Measurements from ENCODE around the gene WNT3A. TPM values are rescaled to one million over a fixed set of nuclear protein-coding genes. Genes with fewer than 3 reads are reported as not detected.

Gene WNT3A
- total RNA-seq, 3 donors from 2014 or later = 0.29 TPM; not detected in 2

DNA sequence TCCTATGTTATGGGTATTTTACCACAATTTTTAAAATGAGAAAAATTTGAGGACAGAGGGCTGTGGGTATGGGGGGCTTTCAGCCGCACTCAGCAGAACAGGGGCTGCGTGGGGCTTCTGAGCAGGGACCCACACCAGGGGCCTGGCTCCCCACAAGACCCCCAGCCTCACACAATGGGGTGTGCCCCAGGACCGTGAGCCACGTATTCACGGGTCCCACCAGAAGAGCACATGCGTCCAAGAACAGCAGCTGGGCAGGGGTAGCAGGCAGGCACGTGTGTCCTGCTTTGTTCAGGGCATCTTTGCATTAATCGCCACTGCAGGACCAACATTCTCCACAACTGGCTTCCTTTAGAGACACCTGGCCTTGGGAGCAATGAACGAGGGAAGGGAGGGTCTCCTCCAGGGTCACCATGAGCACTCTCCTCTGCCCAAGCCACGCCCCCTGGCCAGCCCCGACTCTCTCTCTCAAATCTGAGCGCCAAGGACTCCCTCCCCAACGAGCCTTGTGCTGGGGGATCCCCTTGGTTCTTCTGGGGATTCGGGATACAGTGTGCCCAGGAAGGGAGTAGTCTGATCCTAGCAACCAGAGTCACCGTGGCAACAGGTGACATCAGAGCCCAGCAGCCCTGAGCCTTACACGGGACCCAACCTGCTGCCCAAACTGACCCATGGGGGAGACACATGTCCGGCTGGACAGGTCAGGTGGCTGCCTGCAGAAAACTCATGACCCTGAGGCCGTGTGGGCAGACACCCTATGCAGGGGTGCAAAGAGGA is 68.3 kb downstream of the WNT3A start:
- intact Hi-C loops (cut with DNase I; ENCODE audit: low total_unique reads) = no loop called here
- no peak for DNase-seq (ENCODE audit: low spot score in 2 of 2)

DNA sequence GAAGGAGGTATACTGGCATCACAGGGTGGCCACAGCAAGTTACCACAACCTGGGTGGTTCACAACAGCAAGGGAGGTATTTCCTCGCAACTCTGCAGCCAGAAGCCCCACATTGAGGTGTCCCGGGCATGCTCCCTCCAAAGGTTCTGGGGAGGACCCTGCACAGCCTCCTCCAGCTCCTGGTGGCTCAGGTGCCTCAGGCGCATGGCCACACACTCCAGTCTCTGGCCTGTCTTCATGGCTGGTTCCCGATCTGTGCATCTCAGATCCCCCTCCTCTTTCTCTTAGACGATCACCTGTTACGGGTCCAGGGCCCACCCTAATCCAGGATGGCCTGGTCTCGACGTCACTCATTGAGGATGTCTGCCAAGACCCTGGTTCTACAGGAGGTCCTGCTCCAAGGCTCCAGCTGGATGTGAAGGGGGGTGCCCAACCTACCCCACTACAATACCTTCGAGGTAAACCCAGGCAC is 69.0 kb downstream of the WNT3A start:
- no peak for DNase-seq (ENCODE audit: low spot score in 2 of 2)
- Histone ChIP-seq H3K27me3 (no peaks in the 10 kb centered on the region), H3K4me1 (peaks cover 0 to under 1% of the 10 kb centered on the region in 2 donors), H3K4me3 (no peak overlapping the region), H3K9me3 (no peaks in the 10 kb centered on the region), H3K36me3 (no peaks in the 10 kb centered on the region), H3K27ac (no peak overlapping the region)
- intact Hi-C loops (cut with DNase I; ENCODE audit: low total_unique reads) = no loop called here
- TF ChIP-seq, protein P1, sequence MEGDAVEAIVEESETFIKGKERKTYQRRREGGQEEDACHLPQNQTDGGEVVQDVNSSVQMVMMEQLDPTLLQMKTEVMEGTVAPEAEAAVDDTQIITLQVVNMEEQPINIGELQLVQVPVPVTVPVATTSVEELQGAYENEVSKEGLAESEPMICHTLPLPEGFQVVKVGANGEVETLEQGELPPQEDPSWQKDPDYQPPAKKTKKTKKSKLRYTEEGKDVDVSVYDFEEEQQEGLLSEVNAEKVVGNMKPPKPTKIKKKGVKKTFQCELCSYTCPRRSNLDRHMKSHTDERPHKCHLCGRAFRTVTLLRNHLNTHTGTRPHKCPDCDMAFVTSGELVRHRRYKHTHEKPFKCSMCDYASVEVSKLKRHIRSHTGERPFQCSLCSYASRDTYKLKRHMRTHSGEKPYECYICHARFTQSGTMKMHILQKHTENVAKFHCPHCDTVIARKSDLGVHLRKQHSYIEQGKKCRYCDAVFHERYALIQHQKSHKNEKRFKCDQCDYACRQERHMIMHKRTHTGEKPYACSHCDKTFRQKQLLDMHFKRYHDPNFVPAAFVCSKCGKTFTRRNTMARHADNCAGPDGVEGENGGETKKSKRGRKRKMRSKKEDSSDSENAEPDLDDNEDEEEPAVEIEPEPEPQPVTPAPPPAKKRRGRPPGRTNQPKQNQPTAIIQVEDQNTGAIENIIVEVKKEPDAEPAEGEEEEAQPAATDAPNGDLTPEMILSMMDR (IDR thresholded peaks at IDR 0.05) = no peak
- TF ChIP-seq POLR2A (IDR thresholded peaks at IDR 0.05) (no peak), POLR2AphosphoS5 (IDR thresholded peaks at IDR 0.05) (no peak)

More for the DNA sequence above, 68.3 kb downstream of the WNT3A start:
- Histone ChIP-seq H3K4me1 (no peaks in the 10 kb centered on the region), H3K4me3 (no peak overlapping the region), H3K27ac (no peak overlapping the region), H3K27me3 (no peaks in the 10 kb centered on the region), H3K9me3 (no peaks in the 10 kb centered on the region), H3K36me3 (no peaks in the 10 kb centered on the region)
- TF ChIP-seq POLR2AphosphoS5 (IDR thresholded peaks at IDR 0.05) = no peak

DNA sequence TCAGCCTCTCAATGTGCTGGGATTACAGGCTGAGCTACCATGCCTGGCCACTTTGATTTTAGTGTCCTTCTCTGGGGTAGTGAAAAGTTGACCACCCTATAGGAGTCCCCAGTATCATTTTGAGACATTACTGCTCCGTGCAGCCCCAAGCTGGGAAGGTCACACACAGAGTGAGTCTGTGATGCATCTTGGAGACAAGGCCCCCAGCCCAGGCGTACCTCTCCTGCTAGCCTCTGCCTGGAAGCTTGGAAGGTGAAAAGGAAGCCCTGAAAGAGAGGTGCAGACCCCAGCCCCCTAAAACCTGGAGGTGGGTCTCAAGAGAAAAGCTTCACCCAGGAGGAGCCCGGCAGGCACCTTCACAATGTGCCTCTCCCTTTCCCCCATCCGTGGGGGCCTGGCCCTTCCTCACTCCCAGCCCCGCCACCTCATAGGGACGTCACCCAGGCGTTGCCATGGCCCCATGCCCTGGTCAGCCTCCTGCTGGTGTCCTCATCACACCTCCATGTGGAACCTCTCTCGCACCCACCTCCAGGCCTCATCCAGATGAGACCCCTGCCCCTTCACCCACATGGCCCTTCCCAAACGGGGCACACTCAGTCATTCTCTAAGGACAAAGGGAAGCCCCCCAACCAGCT is 70.1 kb downstream of the WNT3A start:
- H3K27ac ChIP-seq = no peak overlapping the region
- no peak for DNase-seq (ENCODE audit: low spot score in 2 of 2)
- H3K4me1 ChIP-seq = peaks cover 3 to 9% of the 10 kb centered on the region in 2 donors
- H3K27me3 ChIP-seq = no peaks in the 10 kb centered on the region
- H3K4me3 ChIP-seq = no peak overlapping the region
- no peak for TF ChIP-seq POLR2AphosphoS5 (IDR thresholded peaks at IDR 0.05)
- TF ChIP-seq POLR2A (IDR thresholded peaks at IDR 0.05) = no peak
- TF ChIP-seq, protein P1 (IDR thresholded peaks at IDR 0.05) = no peak
- no peaks in the 10 kb centered on the region for H3K36me3 ChIP-seq
- intact Hi-C loops (cut with DNase I; ENCODE audit: low total_unique reads) = no loop called here
- no peaks in the 10 kb centered on the region for H3K9me3 ChIP-seq

DNA sequence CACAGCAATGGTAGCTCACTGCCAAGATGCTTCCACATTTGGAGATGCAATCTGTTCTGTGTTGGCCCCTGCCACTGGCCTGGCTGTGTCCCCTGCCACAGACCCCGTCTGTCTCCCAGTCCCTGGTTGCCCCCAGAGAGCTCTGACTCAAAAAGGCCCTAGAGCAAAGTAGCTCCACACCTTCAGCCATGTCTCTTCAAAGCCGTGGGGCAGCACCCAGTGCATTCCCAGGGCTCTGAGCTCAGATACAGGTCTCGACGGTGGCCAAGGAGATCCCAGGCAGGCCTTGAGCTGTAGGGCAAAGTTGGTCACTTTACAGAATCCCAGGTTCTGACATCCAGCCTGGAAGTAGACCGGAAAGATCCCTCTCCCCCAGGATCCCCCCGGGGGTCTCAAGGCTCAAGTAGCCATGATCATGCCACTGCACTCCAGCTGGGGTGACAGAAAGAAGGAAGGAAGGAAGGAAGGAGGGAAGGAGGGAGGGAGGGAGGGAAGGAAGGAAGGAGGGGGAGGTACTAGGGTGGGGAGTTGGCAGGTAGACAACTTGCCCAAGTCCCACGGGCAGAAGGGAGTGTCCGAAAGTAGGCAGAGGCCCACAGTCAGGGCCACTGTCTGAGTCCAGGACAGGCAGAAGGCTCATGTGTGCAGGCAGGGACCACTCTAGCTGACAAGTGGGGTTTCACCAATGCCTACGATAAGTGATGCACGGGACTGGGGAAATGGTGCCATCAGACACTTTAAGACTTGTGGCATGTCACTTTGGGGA is 71.0 kb downstream of the WNT3A start:
- Histone ChIP-seq H3K4me1 (peaks cover 3 to 9% of the 10 kb centered on the region in 2 donors), H3K4me3 (no peak overlapping the region), H3K27ac (no peak overlapping the region), H3K27me3 (no peaks in the 10 kb centered on the region), H3K9me3 (no peaks in the 10 kb centered on the region), H3K36me3 (no peaks in the 10 kb centered on the region)
- intact Hi-C loops (cut with DNase I; ENCODE audit: low total_unique reads) = loop anchor here (2.0 kb wide), 1 partner anchor 35 kb away; no protein-coding TSS in a partner anchor
- no peak for DNase-seq (ENCODE audit: low spot score in 2 of 2)
- no peak for TF ChIP-seq POLR2AphosphoS5 (IDR thresholded peaks at IDR 0.05)
- TF ChIP-seq POLR2A (IDR thresholded peaks at IDR 0.05) = no peak
- TF ChIP-seq, protein P1 (IDR thresholded peaks at IDR 0.05) = no peak

DNA sequence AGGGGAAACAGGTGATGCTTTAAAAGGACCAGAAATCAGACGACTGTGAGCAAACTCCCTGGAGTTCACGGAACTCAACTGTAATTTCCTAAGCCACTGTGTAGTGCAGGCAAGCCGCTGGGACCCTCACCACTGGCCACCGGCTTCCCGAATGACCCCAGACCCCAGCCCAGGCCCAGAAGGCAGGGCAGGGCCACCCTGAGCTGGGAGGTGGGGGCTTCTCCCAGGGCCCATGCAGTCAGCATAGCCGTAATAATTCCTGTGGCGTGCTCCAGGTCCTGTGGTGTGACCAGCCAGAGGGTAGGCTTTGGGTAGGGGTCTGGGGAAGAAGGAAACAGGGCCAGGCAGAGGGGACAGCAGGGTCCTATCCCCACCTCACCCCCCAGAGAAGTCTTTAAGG is 72.2 kb downstream of the WNT3A start:
- intact Hi-C loops (cut with DNase I; ENCODE audit: low total_unique reads) = loop anchor here (2.0 kb wide), 1 partner anchor 34 kb away; no protein-coding TSS in a partner anchor
- TF ChIP-seq, protein P1 (IDR thresholded peaks at IDR 0.05) = no peak
- no peak for TF ChIP-seq POLR2AphosphoS5 (IDR thresholded peaks at IDR 0.05)
- TF ChIP-seq POLR2A (IDR thresholded peaks at IDR 0.05) = no peak
- Histone ChIP-seq H3K36me3 (no peaks in the 10 kb centered on the region), H3K27ac (no peak overlapping the region), H3K4me1 (peaks cover 3 to 9% of the 10 kb centered on the region in 2 donors), H3K9me3 (no peaks in the 10 kb centered on the region), H3K27me3 (no peaks in the 10 kb centered on the region), H3K4me3 (no peak overlapping the region)
- DNase-seq (ENCODE audit: low spot score in 2 of 2) = no peak

Data from breast epithelium (tissue), 4 donors.